Measurements from ENCODE around the gene CCDC106.
A peak's percentile ranks its signal among the peaks of the same experiment; 100 is the strongest.

The CCDC106 gene

DNA sequence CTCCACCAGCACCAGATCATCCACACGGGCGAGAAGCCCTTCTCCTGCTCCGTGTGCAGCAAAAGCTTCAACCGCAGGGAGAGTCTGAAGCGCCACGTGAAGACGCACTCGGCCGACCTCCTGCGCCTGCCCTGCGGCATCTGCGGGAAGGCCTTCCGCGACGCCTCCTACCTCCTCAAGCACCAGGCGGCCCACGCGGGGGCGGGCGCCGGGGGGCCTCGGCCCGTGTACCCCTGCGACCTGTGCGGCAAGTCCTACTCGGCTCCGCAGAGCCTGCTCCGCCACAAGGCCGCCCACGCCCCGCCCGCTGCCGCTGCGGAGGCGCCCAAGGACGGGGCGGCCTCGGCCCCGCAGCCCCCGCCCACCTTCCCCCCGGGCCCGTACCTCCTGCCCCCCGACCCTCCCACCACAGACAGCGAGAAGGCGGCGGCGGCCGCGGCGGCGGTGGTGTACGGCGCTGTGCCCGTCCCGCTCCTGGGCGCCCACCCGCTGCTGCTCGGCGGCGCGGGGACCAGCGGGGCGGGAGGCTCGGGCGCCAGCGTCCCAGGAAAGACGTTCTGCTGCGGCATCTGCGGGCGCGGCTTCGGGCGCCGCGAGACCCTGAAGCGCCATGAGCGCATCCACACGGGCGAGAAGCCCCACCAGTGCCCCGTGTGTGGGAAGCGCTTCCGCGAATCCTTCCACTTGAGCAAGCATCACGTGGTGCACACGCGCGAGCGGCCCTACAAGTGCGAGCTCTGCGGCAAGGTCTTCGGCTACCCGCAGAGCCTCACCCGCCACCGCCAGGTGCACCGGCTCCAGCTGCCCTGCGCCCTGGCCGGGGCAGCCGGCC lies 33.1 kb upstream of the CCDC106 start:
- no peak for DNase-seq

DNA sequence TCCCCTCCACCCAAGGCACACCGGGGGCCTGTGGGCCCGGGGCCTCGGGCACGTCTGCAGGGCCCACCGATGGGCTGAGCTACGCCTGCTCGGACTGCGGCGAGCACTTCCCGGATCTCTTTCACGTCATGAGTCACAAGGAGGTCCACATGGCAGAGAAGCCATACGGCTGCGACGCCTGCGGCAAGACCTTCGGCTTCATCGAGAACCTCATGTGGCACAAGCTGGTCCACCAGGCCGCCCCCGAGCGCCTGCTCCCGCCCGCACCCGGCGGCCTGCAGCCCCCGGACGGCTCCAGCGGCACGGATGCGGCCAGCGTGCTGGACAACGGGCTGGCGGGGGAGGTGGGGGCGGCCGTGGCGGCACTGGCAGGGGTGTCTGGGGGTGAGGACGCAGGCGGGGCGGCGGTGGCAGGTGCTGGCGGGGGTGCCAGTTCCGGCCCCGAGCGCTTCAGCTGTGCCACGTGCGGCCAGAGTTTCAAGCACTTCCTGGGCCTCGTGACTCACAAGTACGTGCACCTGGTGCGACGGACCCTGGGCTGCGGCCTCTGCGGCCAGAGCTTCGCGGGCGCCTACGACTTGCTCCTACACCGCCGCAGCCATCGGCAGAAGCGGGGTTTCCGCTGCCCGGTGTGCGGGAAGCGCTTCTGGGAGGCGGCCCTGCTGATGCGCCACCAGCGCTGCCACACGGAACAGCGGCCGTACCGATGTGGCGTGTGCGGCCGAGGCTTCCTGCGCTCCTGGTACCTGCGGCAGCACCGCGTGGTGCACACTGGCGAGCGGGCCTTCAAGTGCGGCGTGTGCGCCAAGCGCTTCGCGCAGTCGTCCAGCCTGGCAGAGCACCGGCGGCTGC lies 32.2 kb upstream of the CCDC106 start:
- no peak for DNase-seq

DNA sequence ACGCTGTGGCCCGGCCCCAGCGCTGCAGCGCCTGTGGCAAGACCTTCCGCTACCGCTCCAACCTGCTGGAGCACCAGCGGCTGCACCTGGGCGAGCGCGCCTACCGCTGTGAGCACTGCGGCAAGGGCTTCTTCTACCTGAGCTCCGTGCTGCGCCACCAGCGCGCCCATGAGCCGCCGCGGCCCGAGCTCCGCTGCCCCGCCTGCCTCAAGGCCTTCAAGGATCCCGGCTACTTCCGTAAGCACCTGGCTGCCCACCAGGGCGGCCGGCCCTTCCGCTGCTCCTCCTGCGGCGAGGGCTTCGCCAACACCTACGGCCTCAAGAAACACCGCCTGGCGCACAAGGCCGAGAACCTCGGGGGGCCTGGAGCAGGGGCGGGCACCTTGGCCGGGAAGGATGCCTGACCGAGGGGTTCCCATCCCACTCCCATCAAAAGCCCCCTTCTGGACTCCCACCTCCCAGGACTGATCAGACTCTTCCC lies 31.6 kb upstream of the CCDC106 start:
- no peak for DNase-seq

DNA sequence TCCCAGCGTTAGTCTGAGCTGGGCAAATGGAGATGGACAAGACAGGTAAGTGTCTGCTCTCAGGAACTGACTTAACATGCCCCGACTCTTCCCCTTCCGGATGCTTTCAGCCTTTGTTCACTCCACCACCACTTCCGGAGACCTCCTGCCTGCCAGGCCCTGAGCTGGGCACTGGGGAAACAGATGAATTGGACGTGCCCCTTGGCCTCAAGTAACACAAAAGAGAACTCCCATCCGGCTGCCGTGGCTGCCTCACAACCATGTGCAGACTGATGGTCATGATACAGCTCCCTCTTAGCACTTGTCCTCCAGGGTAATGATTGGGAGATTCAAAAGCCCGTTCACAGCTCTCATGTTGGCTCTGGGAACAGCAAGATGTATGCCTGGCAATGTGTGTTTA lies 30.6 kb upstream of the CCDC106 start:
- DNase-seq, result no peak

DNA sequence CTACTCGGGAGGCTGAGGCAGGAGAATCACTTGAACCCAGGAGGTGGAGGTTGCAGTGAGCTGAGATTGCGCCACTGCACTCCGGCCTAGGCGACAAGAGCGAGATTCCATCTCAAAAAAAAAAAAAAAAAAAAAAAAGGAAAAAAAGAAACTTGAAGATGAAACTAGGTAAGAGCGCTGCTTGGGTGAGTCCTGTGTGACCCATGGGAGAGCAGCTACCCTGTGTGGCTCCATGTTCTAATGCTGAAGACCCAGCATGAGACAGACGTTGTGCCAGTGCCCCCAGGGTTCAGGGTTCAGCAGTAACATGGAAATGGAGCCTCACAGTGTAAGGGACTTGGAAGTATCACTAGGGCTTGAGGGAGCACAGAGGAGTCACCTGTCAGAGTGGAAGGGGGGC lies 29.6 kb upstream of the CCDC106 start:
- no peak for DNase-seq

DNA sequence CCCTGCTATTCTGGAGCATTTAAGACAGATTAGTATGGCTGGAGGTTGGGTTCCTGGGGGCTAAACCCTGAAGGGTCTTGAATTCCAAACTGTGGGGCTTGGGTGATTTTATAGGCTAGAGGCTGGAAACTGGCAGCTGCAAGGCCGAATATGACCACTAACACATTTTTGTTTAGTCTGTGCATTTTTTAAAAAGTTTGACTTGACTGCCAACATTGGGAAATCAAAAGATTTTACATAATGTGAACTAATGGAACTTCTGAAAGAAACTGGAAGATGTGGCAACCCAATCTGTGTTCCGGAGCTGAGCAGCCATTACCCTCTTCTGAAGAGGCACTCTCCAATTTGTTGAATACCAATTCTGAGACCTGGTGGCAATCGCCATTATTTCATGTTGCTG lies 28.7 kb upstream of the CCDC106 start:
- DNase-seq, result no peak

DNA sequence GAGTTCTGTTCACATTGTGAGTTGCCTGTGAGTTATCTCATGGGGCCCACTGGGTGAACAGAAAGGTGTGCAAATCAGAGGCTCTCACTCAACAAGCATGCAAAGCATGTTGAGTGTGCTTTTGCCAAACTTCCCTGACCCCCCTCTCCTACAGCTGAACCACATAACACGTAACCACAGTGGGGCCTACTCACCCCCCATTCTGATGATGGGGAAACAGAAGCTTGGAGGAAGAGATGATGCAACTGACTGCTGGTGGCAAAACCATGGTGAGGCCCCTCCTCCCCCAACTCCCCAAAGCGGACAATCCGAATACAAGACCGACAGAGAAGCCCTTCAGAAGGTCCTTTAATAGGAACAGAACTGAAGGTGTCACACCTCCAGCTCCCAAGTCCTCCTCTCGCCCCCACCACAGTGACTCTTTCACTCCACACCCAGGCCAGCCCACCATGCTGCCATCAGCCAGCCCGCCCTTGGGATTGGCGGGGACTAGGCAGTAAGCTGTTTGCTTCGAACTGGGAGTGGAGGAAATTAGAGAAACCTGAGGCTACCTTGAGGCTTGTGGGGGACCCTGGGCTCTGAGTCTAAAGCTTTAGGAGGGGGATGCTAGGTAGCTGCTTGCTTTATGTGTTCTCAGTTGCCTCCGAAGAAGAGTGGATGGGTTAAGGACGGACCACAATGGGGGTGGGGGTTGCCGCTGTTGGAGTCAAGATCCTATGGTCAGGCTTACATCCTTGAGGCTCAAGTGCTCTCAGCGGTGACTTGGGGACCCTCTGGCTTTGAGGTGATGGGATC lies 27.4 kb upstream of the CCDC106 start:
- peak; percentile 81 to 87 for DNase-seq

DNA sequence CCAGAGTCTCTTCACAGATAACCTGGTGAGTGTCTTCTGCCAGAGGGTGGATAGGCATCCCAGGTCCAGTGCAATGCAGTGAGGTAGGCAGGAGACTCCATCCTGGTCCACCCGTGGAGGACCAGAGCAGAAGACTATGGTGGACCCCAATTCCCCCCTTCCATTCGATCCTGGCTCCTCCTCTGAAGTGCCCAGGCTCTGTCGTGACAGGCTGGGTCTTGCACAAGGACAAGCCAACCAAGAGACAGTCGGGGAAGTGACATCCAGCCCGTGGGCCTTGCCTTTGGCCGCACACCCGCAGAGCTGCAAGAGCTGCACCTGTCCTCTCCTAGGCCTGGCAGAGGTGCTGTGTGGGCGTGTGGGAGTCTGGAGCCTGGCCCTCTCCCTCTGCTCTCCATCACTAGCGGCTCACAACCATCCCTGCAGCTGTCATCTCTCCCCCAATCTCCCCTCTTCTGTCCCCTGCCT lies 26.8 kb upstream of the CCDC106 start:
- no peak for DNase-seq

DNA sequence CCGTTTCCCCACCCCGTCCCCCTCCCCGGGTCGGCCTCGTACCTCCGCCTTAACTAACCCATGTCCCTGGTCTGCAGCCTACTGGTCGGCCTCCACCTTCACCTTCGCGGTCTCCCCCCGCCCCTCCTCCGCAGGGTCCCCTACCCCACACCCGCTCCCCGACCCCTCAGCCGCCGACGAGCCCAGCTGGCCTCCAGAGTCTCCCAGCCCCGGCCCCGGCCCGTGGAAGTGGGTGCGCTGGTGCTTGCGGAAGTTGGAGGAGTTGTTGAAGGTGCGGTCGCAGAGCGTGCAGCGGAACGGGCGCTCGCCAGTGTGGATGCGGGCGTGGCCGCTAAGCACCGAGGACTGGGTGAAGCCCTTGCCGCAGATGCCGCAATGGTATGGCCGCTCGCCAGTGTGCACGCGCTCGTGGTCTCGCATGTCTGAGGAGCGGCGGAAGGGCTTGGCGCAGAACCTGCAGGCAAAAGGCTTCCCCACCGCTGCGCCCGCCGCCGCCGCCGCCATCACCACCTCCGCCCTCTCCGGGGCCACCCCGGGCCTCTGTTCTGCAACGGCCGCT lies 26.3 kb upstream of the CCDC106 start:
- no peak for DNase-seq

DNA sequence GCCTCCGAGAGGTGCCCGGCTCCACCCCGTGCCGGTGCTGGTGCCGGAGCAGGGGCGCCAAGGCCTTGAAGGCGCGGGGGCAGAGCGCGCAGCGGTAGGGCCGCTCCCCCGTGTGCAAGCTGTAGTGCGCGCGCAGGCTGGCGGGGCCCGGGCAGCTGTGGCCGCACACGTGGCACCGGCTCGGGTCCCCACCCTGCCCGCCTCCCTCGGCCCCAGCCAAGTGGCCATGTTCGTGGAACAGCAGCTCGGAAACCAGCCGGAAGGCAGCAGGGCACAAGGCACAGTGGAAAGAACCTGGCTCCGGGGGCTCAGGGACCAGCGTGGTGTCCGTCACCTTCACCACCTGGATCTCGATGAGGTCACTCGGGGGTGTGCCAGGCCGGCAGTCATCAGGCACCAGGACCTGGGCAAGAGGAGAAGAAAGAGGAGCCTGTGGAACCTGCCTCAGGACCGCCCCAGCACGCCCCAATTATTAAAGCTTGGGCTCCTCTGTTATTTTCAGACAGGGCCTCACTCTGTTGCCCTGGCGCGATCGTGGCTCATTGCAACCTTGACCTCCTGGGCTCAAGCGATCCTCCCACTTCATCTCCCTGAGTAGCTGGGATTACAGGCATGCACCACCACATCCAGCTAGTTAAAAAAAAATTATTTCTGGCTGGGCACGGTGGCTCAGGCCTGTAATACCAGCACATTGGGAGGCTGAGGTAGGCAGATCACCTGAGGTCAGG lies 25.6 kb upstream of the CCDC106 start:
- no peak for DNase-seq

DNA sequence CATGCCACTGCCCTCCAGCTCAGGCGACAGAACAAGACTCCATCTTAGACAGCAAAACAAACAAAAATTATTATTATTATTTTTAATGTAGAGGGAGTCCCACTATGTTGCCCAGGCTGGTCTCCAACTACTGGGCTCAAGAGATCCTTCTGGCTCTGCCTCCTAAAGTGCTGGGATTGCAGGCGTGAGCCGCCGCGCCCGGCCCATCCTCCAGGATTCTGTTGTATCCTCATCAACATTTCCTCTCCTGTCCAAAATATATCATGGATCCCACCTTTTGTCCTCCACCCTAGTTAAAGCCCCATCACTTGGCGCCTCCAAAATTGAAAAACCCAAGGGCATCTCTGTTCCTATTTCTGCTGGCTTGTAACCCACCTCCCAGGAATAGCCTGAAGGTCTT lies 24.9 kb upstream of the CCDC106 start:
- DNase-seq, result no peak

DNA sequence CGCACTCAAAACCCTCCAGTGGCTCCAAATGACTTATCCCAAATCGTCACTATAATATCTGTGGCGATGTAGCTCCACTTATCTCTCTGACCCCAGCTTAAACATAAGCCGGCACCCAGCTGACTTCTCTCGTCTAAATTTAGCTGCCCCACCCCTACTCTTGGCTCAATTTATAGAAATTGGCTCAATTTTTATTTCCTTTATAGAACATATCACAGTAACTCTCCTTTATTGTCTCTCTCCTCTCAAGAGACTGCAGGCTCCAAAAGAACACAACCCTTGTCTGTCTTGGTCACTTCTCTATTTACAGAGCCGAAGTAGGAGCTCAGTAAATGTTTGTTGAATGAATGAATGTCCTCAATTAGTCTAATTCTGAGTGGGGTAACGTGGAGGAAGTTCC lies 24.5 kb upstream of the CCDC106 start:
- no peak for DNase-seq

DNA sequence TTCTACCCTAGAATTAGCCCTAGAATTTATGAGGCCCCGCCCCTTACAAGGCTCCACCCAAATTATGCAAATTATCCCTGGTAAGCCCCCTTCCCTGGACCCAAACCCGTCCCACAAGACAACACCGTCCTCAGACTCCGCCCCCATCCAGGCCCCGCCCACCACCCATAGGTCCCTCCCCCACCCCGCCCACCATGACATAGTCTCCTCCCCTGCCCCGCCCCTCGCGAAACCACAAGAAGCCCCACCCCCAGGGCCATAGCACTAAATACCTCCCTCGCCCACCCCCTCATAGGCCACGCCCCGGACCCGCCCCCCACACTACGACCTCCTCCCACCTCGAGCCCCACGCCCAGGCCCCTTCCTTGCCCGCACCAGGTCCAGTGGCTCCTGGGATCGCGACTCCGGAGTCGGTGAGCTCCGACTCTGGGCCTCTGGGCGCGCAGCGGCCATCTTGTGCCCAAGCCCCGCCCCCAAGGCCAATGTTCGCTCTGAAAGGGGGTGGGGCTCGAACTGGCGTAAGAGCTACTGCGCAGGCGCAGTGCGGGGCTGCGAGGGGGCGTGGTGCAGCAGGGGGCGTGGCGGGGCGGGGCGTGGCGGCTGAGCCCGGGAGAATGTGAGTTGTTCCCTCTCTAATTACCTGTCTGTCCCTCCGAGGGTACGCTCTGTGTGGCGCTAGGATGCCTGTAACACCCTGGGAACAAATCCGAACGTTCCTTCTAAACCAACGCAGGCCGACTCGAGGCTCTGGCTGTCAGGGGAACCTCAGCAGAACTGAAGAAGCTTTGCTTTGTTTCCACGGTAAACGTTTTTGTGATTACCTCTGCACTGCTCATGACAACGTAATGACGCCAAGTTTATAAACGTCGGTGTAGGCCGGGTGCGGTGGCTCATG lies 23.7 kb upstream of the CCDC106 start, which contains the start of gene ZNF784:
ZNF784 (minus strand) TSS at position 458 of the 895 bp plus-strand sequence; CDS start at position 453, 5 bp downstream.
- peak; percentile 83 to 89 for DNase-seq

DNA sequence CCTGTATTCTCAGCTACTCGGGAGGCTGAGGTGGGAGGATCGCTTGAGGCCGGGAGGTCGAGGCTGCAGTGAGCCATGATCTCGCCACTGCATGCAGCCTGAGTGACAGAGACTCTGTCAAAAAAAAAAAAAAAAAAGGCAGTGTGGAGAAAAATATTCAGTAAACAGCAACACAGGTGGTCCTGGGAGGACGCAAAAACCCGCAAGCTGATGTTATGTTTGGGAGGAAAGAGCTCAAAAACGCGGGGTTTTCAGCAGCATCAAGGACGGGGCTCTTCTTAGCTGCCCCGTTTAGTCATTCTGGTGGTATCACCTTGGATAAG lies 23.0 kb upstream of the CCDC106 start:
- DNase-seq, result no peak

DNA sequence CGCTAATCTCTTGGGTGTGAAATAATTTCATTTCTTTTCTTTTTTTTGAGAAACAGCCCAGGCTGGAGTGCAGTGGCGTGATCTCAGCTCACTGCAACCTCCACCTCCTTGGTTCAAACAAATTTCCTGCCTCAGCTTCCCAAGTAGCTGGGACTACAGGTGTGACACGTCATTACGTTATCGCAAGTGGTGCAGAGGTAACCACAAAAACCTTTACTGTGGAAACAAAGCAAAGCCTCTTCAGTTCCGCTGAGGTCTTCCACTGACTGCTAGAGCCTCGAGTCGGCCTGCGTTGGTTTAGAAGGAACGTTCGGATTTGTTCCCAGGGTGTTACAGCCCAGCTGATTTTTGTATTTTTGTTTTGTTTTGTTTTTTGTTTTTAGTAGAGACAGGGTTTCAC lies 21.7 kb upstream of the CCDC106 start:
- no peak for DNase-seq

DNA sequence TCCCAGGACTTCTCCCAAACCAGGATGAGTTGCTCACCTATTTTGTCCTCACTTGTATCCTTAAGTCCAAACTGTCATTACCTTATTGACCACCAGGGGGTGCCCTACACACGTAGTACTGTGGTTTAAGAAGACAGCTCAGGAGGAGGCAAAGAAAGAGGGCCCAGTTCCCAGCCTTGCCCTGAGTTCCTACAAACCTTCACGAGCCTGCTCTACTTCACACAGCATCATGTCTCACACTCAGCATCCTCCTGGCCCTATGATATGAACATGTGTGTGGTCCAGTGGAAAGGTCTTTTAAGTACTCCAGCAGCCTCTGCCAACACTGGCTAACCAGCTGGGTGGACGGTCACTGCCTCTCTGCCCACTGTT lies 15.6 kb upstream of the CCDC106 start:
- DNase-seq, result peak; percentile 91 to 93

DNA sequence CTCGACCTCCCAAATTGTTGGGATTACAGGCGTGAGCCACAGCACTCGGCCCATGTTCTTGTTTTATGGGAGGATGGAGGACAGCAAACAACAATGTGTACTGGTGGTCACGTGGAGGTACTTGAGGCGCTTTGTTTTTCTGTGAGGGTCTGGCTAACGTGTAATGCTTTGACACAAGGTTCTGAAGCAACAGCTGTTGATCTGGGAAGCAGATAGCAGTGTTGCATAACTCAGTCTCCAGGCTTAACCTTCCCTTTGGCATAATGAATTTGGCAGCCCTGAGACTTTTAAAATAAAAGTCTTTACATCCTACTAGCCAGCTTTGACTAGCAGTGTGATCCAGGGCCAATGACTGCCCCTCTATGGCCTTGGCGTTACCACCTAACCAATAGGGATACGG lies 14.2 kb upstream of the CCDC106 start:
- DNase-seq, result no peak

DNA sequence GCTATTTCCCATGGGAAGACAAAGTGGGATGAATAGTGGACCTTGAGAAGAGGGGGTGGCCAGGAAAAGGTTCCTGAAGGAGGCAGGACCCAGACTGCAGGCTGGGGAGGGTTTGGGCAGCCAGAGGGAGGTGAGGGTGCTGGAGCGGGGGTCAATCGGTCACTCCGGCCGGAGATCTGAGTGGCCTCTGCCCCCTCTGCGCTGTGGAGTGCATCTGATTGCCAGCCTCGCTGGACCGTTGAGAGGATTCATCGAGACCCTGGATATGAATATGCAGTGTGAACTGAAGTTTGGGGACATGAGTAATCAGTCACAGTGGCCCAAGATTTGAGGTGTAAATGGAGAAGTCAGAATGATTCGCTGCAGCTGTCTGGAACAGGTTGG lies 12.7 kb upstream of the CCDC106 start:
- DNase-seq, result no peak

DNA sequence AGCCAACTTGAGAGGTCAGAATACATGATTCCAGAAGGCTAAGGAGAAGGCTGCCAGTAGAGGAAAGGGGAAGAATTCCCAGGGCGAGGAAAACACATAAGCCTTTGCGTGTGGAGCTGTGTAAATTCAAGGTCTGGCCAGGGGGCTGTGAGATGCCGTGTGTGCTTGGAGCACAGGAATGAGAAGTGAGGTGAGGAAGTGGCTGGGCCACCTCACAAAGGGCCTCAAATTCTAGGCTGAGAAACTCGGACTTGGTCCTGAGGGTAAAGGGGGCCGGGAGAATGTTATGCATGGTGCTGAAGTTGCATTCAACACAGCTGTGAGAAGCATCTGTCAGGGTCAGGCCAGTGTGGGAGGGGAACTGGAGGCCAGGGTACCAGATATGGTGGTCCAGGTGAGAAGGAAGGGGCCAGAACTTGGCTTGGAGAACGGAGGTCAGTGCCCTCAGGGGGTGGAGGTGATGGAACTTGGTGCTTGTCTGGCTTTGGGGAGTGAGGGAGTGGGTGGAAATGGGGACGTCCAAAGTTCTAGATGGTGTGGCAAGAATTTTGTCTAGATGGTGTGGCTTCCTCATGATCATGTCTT lies 12.1 kb upstream of the CCDC106 start:
- no peak for DNase-seq

DNA sequence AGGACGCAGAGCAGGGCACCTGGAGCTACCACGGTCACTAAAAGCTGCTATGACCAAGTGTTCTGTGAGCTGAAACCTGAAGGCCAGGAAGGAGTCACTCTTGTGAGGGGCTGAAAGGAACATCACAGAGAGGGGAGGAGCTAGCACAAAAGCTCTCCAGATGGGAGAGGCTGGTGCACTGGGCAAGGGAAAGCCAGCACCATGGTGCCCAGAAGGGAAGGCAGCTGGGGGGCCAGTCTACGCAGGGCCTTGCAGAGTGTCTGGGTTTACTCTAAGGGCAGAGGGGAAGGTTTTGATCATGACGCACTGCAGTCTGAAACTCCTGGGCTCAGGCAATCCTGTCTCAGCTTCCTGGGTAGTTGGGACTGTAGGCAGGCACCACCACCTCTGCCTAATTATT lies 11.3 kb upstream of the CCDC106 start:
- DNase-seq, result no peak

DNA sequence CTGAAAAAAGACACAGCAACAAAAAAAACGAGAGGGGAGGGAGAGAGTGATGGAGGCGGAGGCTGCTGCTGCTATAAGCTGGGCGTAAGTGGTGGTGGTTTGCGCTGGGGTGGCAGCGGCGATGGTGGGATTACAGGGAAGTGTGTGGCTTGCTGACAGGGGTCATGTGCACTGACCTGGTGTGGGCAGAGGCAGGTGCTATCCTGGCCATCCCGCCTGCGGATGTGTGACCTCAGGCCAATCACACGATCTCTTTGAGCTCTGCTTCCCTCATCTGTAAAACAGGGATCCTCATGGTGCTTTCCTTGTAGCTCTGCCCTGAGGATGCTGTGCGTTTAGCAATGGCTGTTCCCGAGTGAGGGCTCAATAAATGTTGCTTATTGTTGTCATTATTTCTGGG lies 10.5 kb upstream of the CCDC106 start:
- DNase-seq, result no peak
